Stimulated activated naive CD4-positive, alpha-beta T cell (primary cell): Measurements from ENCODE around the gene HBZ.
"Not testable (repeated sequence)": the region's sequence is repeated elsewhere in the genome, so short reads cannot be mapped to it uniquely, and the experiment has no call there.

Source experiments
- DNase-seq, 6 experiments: peaks; one replicate each; lab custom pipeline; 2025; lab: John Stamatoyannopoulos, UW

Gene HBZ

GRCh38 chr16:164827-165538 lies 12.5 kb downstream of the HBZ start:
- DNase-seq: no peak

- DNase-seq: peak in 1 of 6 experiments; percentile 26
Measured at GRCh38 chr16:165539-166374, 13.3 kb downstream of the HBZ start, which contains the start of gene HBM. TSS of gene HBM (plus strand) at chr16:165978. CDS start at chr16:165998, 20 bp downstream.

- DNase-seq: no peak
Measured at GRCh38 chr16:166375-167121, 14.1 kb downstream of the HBZ start.

- DNase-seq: no peak
Measured at GRCh38 chr16:167122-167690, 14.8 kb downstream of the HBZ start.

GRCh38 chr16:168424-168823 lies 16.0 kb downstream of the HBZ start:
- no peak for DNase-seq

GRCh38 chr16:169014-169413 lies 16.6 kb downstream of the HBZ start:
- DNase-seq: no peak

- not testable (repeated sequence) for DNase-seq
Measured at GRCh38 chr16:170088-170507, 17.7 kb downstream of the HBZ start.

GRCh38 chr16:170788-171187 lies 18.3 kb downstream of the HBZ start:
- no peak for DNase-seq

- not testable (repeated sequence) for DNase-seq
Measured at GRCh38 chr16:172374-172941, 20.0 kb downstream of the HBZ start, which contains the start of gene HBA2. TSS of gene HBA2 (plus strand) at chr16:172876. CDS start at chr16:172913, 37 bp downstream.

- not testable (repeated sequence) for DNase-seq
Measured at GRCh38 chr16:173211-173854, 20.9 kb downstream of the HBZ start.

GRCh38 chr16:173928-174769 lies 21.7 kb downstream of the HBZ start:
- not testable (repeated sequence) for DNase-seq

- DNase-seq: no peak
Measured at GRCh38 chr16:175011-175949, 22.8 kb downstream of the HBZ start.

GRCh38 chr16:176006-176405 lies 23.6 kb downstream of the HBZ start:
- not testable (repeated sequence) for DNase-seq

GRCh38 chr16:176477-177382 lies 24.3 kb downstream of the HBZ start, which contains the start of gene HBA1:
TSS of gene HBA1 (plus strand) at chr16:176680. CDS start at chr16:176717, 37 bp downstream.
- DNase-seq: not testable (repeated sequence)

GRCh38 chr16:177394-177822 lies 25.0 kb downstream of the HBZ start:
- DNase-seq: no peak

- DNase-seq: no peak
Measured at GRCh38 chr16:177981-178667, 25.7 kb downstream of the HBZ start.

- no peak for DNase-seq
Measured at GRCh38 chr16:178668-179015, 26.2 kb downstream of the HBZ start.
